GM10847 (cell line): ENCODE results near the gene HEXIM1.

Experiments used
- POLR2A ChIP-seq: IDR thresholded peaks from 2 replicates; pipeline ENCODE4 v1.6.1; 2011; ENCODE audit not compliant: insufficient read length; ENCODE audit errors: extremely low read depth

HEXIM1 gene

DNA sequence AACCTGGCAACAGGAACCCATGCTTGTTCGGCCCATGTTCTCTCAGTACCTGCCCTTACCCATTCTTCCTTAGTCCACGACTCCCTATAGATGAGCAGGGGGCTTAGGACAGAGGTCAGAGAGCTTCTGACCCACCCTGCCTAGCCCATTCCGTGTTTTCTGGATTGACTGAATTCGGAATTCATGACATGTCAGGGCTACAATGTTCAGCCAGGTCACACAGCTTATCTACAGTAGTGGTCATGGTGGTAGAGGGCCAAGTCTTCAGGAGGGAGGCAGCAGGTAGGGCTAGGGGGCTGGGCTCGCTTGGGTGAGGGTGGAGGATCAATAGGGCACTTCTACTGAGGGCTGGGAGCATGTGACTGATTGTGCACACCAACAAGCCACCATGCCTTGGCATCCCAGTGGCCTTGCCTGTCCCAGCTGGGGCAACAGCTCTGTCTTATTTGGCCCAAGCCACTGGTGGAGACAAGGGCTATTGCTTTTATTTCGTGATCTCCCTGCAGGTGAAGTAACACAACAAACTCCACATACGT lies 16.5 kb downstream of the HEXIM1 start:
- TF ChIP-seq POLR2A = no peak

DNA sequence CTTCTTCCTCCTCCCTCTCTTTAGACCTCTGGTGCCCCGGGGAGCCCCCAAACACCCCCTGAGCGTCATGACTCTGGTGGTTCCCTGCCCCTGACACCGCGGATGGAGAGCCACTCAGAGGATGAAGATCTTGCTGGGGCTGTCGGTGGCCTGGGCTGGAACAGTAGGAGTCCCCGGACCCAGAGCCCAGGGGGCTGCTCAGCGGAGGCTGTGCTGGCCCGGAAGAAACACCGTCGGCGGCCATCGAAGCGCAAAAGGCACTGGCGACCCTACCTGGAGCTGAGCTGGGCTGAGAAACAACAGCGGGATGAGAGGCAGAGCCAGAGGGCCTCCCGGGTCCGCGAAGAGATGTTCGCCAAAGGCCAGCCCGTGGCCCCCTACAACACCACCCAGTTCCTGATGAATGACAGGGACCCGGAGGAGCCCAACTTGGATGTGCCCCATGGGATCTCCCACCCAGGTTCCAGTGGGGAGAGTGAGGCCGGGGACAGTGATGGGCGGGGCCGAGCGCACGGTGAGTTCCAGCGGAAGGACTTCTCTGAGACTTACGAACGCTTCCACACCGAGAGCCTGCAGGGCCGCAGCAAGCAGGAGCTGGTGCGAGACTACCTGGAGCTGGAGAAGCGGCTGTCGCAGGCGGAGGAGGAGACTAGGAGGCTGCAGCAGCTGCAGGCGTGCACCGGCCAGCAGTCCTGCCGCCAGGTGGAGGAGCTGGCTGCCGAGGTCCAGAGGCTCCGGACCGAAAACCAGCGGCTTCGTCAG lies 20.9 kb downstream of the HEXIM1 start:
- no peak for TF ChIP-seq POLR2A

DNA sequence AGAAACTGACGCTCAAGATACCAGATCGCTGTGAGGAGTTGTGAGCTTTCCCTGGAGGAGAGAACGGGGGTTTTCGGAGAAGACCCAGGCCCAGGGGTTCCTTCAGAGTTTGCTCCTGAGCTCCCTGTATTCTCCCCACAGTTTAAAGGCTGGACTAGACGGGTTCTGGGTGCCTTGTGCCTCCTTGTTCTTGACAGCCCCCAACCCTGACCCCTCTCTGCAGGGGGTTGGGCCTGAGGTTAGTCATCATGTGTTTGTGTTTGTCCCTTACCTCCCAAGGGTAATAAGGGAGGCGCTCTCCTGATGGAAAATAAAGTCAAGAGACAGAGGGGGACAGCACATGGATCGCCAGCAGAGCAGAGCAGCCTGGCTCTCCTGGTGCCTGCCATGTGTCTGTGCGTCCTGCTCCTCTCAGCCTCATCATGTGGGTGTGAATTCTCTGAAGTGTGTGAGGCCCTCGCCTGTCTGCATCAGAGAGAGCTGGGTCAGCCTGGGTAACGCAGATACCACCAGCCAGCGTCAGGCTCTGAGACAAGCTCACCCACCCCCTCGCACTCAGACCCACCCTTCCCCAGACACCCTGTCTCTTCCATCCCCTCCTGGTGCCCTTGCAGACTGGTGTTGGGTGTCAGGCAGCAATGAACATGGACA lies 22.1 kb downstream of the HEXIM1 start:
- no peak for TF ChIP-seq POLR2A

DNA sequence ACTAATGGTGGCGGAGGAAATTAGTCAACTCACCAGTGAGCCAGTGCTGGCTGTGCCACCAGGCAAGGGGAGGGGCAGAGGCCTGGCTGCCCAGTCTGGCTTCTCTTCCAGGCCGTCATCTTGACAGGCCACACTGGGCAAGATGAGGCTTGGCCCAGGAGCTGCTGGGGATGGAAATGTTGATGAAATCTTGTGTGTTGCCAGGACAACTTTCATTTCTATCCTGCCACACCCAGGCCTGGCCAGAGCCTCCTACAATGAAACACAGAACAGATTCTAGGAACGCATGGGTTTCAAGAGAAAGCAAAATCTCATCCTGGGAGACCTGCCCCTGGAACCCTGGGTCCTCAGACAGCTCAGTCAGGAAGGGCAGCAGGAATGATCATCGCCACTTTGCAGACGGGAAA lies 22.7 kb downstream of the HEXIM1 start:
- TF ChIP-seq POLR2A = no peak

DNA sequence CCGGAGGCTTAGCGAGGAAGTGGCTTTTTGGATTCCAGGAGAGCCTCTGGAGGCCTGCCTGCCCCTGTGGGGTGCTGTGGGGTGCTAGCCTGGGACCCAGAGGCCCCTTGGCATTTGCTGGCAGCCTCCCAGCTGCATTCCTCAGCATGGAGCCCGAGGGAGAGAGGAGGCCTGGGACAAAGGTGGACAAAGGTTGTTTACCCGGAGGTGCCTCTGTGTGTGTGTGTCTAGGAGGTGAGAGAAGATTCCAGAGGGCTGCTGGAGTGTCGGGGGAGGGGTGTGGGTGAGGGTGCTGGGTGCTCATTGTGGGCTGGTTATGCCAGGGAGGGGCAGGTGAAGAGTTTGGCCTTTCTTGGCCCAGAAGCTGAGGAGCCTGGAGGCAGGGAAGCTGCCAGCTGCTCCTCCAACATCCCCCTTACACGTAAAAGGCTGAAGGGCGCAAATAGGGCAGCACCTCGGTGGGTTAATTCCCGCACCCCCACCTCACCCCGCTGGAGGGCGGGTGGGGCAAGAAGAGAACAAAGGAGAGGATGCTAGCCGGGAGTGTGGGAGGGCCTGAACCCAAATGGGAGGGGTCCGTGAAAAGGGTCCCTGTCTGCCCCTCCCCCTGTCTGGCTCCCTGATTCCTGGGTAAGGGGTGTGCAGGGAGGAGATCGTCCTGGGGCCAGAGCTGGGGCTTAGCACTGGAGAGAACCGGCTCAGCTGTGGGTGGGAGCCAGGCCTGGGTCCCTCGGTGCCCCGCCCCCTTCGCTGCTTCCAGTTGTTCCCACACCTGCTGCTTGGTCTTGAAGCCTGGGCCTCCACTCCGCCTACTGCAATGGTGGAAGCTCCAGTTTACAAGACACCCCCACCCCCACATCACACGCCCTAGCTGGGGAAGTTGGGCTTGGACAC lies 23.3 kb downstream of the HEXIM1 start:
- no peak for TF ChIP-seq POLR2A

DNA sequence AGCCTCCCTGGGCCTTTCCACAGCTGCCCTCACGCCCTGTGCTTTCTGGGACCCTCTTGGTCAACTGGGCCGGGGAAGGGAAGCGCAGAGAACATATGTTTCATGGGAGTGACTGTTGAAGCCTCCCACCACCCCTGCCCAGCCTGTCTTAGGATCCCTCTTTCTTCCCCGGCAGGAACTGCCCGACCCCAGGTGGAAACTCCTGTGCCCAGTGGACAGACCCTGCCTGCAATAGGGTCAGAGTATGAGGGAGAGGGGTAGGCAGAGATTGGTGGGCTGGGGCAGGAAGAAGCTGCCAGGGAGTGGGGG lies 23.9 kb downstream of the HEXIM1 start:
- TF ChIP-seq POLR2A = no peak

DNA sequence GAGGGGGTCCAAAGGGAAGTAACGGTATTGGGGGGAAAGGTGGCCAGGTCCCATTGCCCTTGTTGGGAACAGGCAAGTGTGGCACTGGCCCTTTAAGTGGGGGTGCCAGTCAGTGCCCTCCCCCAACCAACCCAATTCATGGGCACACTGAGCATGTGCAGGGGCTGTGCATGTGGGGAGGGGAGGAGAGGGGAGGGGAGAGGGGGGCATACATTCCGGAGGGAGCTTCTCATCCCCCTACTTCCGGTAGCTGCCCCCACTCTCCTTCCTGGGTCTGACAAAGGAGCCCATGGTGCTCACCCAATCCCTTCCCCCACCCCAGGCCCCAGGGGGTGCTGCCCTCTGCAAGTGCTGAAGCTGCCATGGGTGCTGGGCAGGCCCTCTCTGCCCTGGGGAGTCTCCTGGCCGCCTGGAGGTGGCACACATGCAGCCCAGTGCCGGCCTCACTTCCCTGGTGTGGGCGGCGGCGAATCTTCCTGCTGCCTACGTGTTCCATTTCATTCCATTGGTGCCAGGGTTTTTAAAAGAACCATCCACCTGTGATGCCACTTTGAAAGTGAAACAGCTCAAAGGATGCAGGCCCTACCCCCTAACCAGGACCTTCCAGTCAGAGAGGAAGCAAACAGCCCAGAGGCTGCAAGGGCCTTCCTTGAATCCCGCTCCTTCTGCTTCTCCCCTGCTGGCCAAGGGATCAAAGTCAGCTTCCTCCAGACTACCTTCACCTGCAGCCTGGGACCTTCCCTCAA lies 24.4 kb downstream of the HEXIM1 start:
- TF ChIP-seq POLR2A = no peak

DNA sequence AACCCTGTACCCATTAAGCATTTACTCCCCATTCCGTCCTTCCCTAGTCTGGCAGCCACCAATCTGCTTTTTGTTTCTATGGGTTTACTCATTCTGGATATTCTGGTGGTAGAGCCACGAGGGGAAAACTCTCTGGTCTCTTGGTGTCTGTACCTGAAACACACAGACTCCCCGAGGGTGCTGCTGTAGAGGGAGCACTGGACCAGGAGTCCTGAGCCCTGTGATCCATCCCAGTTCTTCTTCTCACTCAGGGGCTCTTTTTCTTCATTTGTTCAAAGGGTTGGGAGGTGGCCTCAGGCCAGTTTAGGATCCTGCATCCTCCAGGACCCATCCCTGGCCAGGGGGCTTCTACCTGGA lies 27.5 kb downstream of the HEXIM1 start:
- TF ChIP-seq POLR2A = no peak

DNA sequence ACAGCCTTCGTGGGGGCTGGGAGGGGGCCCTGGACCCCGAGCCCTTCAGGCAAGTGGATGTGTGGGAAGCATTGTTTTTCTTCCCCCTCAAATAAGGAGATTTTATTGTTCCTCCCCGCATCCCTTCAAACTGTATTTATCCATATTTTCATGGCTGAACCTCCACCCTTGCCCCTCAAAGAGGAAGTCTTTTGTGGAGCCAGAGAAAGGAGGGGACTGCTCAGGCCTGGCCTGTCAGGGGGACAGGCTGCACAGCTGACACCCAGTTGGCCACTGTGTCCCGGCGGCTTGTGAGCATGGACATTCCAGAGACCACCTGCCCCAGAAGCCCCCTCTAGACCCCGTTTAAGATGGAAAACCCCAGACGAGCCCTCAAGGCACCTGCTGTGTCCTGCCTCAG lies 29.3 kb downstream of the HEXIM1 start:
- no peak for TF ChIP-seq POLR2A

DNA sequence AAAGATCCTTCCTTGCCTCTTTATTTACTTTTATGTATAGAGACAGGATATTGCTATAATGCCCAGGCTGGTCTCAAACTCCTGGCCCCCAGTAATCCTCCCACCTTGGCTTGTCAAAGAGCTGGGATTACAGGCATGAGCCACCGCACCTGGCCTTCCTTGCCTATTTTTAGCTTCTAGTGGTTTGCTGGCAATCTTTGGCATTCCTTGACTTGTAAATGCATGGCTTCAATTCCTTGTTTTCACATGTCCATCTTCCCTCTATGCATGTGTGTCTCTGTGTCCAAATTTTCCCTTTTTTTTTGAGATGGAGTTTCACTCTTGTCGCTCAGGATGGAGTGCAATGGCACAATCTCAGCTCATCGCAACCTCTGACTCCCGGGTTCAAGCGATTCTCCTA lies 35.9 kb downstream of the HEXIM1 start:
- TF ChIP-seq POLR2A = no peak

DNA sequence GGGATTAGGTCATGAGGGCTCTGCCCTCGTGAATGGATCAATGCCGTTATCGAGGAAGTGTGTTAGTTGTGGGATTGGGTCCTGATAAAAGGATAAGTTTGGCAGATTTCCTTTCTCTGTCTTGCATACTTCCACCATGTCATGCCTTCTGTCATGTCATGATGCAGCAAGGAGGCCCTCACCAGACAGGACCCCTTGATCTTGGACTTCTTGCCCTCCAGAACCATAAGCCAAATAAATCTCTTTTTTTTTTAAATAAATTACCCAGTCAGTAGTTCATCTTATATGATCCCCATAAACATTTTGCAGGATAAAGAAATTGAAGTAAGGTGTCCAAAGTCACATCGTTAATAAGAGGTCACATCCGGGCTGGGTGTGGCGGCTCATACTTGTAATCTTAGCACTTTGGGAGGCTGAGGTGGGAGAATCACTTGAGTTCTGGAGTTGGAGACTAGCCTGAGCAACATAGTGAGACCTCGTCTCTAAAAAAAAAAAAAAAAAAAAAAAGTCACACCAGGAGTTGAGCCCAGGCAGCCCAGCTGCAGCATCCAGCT lies 38.6 kb downstream of the HEXIM1 start:
- TF ChIP-seq POLR2A = no peak

DNA sequence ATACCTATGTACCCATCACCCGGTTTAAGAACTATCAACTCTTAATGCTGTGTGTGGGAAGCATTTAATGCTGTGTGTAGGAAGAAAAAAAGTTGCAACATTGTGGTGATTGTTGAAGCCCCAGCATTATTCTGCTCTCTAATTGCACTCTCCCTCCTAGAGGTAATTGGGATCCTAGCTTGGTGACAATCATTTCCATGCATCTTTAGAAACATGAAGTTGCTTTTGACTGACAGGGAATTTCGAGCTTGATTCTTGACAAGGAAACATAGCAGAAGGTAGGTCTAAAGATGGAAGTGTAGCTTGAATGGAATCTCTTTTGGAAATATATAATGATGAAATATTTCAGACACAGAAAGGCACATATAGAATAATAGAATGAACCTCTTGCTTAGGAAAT lies 40.7 kb downstream of the HEXIM1 start:
- TF ChIP-seq POLR2A = no peak

DNA sequence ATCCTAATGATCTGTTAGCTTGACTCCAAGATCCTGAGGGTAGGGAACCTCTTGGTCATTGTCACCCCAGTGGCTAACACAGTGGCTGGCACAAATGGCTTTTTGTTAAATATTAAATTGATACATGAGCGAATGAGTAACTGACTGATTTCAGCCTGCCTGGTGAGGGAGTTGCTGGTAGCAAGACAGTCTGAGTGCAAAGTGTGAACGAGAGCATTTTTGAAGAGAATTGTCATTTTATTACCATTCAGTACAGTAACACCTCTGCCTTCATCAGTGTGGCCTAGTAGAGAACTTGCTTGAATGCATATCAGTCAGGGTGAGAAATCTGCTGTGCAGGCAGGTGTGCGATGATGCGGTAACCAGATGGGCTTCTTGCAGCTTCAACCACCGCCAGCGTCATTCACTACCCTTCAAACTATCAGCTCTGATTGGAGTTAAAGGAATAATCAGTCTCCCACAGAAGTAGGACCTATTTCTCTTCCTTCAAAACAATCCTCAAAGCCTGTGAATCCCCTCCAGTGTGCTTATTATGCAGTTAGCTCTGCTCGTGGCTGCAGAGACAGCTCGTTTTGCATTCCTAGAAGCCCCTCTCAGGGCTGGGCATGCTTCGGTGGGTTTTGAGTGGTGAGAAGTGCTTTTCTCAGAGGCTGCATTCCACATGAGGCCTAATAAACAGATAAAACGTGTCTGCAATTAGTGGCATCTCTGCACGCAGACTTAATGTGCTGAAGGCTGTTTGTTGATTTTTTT lies 42.4 kb downstream of the HEXIM1 start:
- TF ChIP-seq POLR2A = no peak

DNA sequence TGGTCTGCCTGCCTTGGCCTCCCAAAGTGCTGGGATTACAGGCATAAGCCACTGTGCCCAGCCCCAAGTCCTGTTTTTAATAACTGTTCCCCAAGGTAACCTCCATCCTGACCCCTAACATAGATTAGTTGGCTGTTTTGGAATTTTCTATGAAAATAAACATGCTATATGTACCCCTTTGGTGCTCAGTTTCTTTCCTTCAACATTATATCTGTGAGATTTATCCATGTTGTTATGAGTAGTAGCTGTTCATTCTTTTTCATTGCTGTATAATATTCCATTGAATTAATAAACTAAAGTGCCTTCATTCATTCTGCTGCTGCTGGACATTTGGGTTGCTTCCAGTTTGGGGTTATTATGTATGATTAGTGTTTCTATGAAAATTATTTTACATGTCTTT lies 47.1 kb downstream of the HEXIM1 start:
- no peak for TF ChIP-seq POLR2A
